ENCODE measurements around the gene MFSD12. TPM values are rescaled to one million over a fixed set of nuclear protein-coding genes. Genes with fewer than 3 reads are reported as not detected.
A peak's percentile ranks its signal among the peaks of the same experiment; 100 is the strongest.
"Not testable (repeated sequence)": the region's sequence is repeated elsewhere in the genome, so short reads cannot be mapped to it uniquely, and the experiment has no call there.

The MFSD12 gene
- polyA plus RNA-seq, 3 donors: 47.9 to 150 (median 55.5) TPM

DNA sequence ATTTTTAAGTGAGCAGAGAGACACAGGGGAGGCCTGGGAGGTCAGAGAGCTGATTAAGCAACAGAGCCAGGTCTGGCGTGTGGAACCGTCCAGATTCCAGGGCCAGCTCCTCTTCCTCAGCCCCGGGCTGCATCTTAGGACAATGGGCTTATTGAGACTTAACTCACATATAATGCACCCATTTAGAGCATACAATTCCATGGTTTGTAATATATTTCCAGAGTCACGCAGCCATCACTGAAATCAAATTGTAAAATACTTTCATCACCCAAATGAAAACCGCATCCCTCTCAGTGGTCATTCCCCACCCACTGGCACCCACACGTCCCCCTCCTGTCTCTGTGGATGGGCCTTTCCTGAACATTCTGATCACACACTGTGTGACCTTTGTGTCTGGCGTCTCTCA lies 13.2 kb upstream of the MFSD12 start:
- Histone ChIP-seq H3K4me3 (replicated peaks in 1 of 3; ENCODE audit: low read depth in 2 of 3, low read length in 3 of 3) (no peak overlapping the region), H3K27me3 (ENCODE audit: control insufficient read depth in 2 of 2, insufficient read depth in 2 of 2, low read length in 2 of 2) (no peaks in the 10 kb centered on the region), H2AFZ (ENCODE audit: insufficient read depth, low read depth, low read length, poor library complexity, severe bottlenecking) (no peak overlapping the region), H3K4me1 (ENCODE audit: control insufficient read depth in 1 of 2, insufficient read depth in 2 of 2, low read length in 2 of 2) (peaks cover 22 to 32% of the 10 kb centered on the region in 2 donors), H3K36me3 (replicated peaks in 1 of 2; ENCODE audit: control insufficient read depth in 1 of 2, insufficient read depth in 2 of 2, low read length in 2 of 2) (peaks cover 0 to 4% of the 10 kb centered on the region in 2 donors), H3K4me2 (replicated peaks; ENCODE audit: extremely low read depth, low read length, poor library complexity, severe bottlenecking) (no peak overlapping the region), H4K20me1 (ENCODE audit: insufficient read depth, low read length) (no peaks in the 10 kb centered on the region), H3K9me3 (replicated peaks in 1 of 2; ENCODE audit: control insufficient read depth in 1 of 2, insufficient read depth in 1 of 2, low read length in 2 of 2) (no peaks in the 10 kb centered on the region), H3K9ac (ENCODE audit: insufficient read depth, low read length, poor library complexity, severe bottlenecking) (no peak overlapping the region), H3K27ac (ENCODE audit: low read depth in 1 of 2, low read length in 2 of 2) (no peak overlapping the region), H3K79me2 (ENCODE audit: insufficient read depth, low read length) (peaks cover 9% of the 10 kb centered on the region)
- TF ChIP-seq CTCF (IDR thresholded peaks at IDR 0.05): no peak
- no peak overlapping the region for H3K4me3 Mint-ChIP-seq
- H3K4me1 Mint-ChIP-seq: peaks cover 24% of the 10 kb centered on the region
- H3K27me3 Mint-ChIP-seq (ENCODE audit: low read depth in 3 of 3): peaks cover under 1 to 2% (median 2%) of the 10 kb centered on the region in 3 donors
- H3K27ac Mint-ChIP-seq: peak overlapping the region in 1 of 7 donors; percentile 50
- H3K9me3 Mint-ChIP-seq: peaks cover 0 to 8% (median 0%) of the 10 kb centered on the region in 7 donors
- H3K36me3 Mint-ChIP-seq: peaks cover 8 to 15% of the 10 kb centered on the region in 2 donors
- DNase-seq: no peak
- WGBS (ENCODE audit: insufficient coverage): 74% methylated on average over 4 of the region's 7 CpGs
- intact Hi-C loops (cut with micrococcal nuclease): loop anchor here in 1 of 2 donors (5.0 kb wide), 1 partner anchor 63 kb away; the partner anchor contains the start of gene FZR1

GRCh38 chr19:3570042-3570441 lies 12.7 kb upstream of the MFSD12 start:
- not testable (repeated sequence) for H3K4me2 ChIP-seq (replicated peaks; ENCODE audit: extremely low read depth, low read length, poor library complexity, severe bottlenecking); H2AFZ ChIP-seq (ENCODE audit: insufficient read depth, low read depth, low read length, poor library complexity, severe bottlenecking); H3K79me2 ChIP-seq (ENCODE audit: insufficient read depth, low read length); H3K27me3 Mint-ChIP-seq (ENCODE audit: low read depth in 3 of 3); H4K20me1 ChIP-seq (ENCODE audit: insufficient read depth, low read length); H3K36me3 ChIP-seq (replicated peaks in 1 of 2; ENCODE audit: control insufficient read depth in 1 of 2, insufficient read depth in 2 of 2, low read length in 2 of 2); H3K9ac ChIP-seq (ENCODE audit: insufficient read depth, low read length, poor library complexity, severe bottlenecking); H3K4me3 Mint-ChIP-seq; H3K27me3 ChIP-seq (ENCODE audit: control insufficient read depth in 2 of 2, insufficient read depth in 2 of 2, low read length in 2 of 2); H3K9me3 Mint-ChIP-seq; H3K36me3 Mint-ChIP-seq; H3K27ac ChIP-seq (ENCODE audit: low read depth in 1 of 2, low read length in 2 of 2); DNase-seq; H3K9me3 ChIP-seq (replicated peaks in 1 of 2; ENCODE audit: control insufficient read depth in 1 of 2, insufficient read depth in 1 of 2, low read length in 2 of 2); H3K27ac Mint-ChIP-seq; H3K4me3 ChIP-seq (replicated peaks in 1 of 3; ENCODE audit: low read depth in 2 of 3, low read length in 3 of 3)
- WGBS (ENCODE audit: insufficient coverage): no CpG with 5 or more reads among the region's 11 CpGs
- peaks cover 22 to 28% of the 10 kb centered on the region in 2 donors for H3K4me1 ChIP-seq (ENCODE audit: control insufficient read depth in 1 of 2, insufficient read depth in 2 of 2, low read length in 2 of 2)
- peaks cover 19% of the 10 kb centered on the region for H3K4me1 Mint-ChIP-seq
- intact Hi-C loops (cut with micrococcal nuclease): loop anchor here in 1 of 2 donors (5.0 kb wide), 1 partner anchor 63 kb away; the partner anchor contains the start of gene FZR1
